Large intestine (tissue), 3 donors: ENCODE data around the gene ADGRB2. TPM values are rescaled to one million over a fixed set of nuclear protein-coding genes. Genes with fewer than 3 reads are reported as not detected.
A peak's percentile ranks its signal among the peaks of the same experiment; 100 is the strongest.

Experiments used
- DNase-seq, 2 donors: peaks; one replicate each; pipeline versions ENCODE4 v3.0.0 to v3.0.0-alpha.2; 2013
- H3K27ac ChIP-seq: one replicate; pipeline ENCODE4 v1.5.1; 2013; ENCODE audit warnings: low read length
- H3K27me3 ChIP-seq: 2 replicates; pipeline ENCODE4 v1.6.1; 2013; ENCODE audit warnings: low read length; ENCODE audit not compliant: control insufficient read depth, insufficient read depth
- H3K36me3 ChIP-seq: 2 replicates; pipeline ENCODE4 v1.6.1; 2013; ENCODE audit warnings: low read length; ENCODE audit not compliant: control insufficient read depth, insufficient read depth
- H3K4me1 ChIP-seq: one replicate; pipeline ENCODE4 v1.6.1; 2013; ENCODE audit warnings: low read length; ENCODE audit not compliant: control insufficient read depth, insufficient read depth
- H3K4me3 ChIP-seq: one replicate; pipeline ENCODE4 v1.5.1; 2013; ENCODE audit warnings: low read length
- H3K9me3 ChIP-seq: one replicate; pipeline ENCODE4 v1.6.1; 2013; ENCODE audit warnings: mild to moderate bottlenecking, low read depth, low read length, moderate library complexity; ENCODE audit not compliant: control insufficient read depth
- WGBS: methylation state at CpG from one replicate; pipeline ENCODE4 v1.1.5; 2013; ENCODE audit warnings: low lambda C conversion rate; ENCODE audit not compliant: insufficient coverage; 5-methylcytosine and 5-hydroxymethylcytosine counted together
- polyA plus RNA-seq: library from polyadenylated mRNA; unstranded; fragments of 120-200 nt; gene quantifications from one replicate; pipeline ENCODE4 v1.2.1, GENCODE V29; 2013

Gene ADGRB2
- polyA plus RNA-seq, 1 donor, result 56.1 TPM

DNA sequence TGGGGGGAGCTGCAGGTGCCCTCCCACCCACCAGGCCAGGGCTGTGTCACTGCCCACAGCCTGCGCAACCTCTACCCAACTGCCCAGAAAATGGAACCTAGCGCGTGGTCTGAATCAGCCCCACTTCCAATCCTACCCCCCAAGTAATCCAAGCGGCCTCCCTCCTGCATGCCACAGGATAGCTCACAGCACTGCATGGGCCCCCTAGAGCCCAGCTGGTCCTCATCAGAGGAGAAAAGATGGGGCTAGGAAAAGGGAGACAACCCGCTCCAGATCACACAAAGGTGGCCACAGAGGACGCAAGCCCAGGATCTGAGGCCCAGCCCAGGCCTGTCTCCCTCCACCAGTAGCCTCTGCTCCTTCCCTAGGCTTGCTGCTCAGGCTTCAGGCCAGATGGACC, 6.2 kb downstream of the ADGRB2 start:
- Histone ChIP-seq H3K9me3 (peaks cover 3% of the 10 kb centered on the region), H3K27ac (no peak overlapping the region), H3K27me3 (peaks cover 19% of the 10 kb centered on the region), H3K4me3 (no peak overlapping the region), H3K36me3 (no peaks in the 10 kb centered on the region), H3K4me1 (peaks cover 51% of the 10 kb centered on the region)
- no CpG with 5 or more reads among the region's 6 CpGs for WGBS
- no peak for DNase-seq

DNA sequence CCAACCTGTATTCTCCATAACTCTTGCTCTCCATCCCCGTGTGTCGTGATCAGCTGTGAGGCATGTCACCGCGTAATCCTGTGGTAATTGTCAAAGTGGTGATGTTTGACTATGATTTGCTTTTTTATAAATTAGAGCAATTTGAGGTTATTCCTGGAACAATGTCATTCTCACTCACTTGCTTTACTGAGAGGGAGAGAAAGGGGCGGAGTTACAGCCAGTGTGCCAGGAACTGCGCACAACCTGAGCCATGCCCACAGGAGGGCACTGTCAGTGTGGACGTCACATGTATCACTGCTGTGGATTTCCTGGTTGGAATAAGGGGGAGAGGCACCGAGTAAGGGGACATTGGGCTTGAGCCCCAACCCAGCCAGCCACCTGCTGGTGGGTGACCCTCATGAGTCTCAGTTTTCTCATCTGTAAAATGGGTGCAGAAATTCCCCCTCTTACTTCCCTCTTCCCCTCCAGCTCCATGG, 6.9 kb downstream of the ADGRB2 start:
- no peak overlapping the region for H3K4me3 ChIP-seq
- H3K27ac ChIP-seq, result no peak overlapping the region
- no CpG with 5 or more reads among the region's 8 CpGs for WGBS
- H3K4me1 ChIP-seq, result peaks cover 54% of the 10 kb centered on the region
- peaks cover 13% of the 10 kb centered on the region for H3K27me3 ChIP-seq
- H3K36me3 ChIP-seq, result no peaks in the 10 kb centered on the region
- peaks cover 3% of the 10 kb centered on the region for H3K9me3 ChIP-seq
- DNase-seq, result no peak

DNA sequence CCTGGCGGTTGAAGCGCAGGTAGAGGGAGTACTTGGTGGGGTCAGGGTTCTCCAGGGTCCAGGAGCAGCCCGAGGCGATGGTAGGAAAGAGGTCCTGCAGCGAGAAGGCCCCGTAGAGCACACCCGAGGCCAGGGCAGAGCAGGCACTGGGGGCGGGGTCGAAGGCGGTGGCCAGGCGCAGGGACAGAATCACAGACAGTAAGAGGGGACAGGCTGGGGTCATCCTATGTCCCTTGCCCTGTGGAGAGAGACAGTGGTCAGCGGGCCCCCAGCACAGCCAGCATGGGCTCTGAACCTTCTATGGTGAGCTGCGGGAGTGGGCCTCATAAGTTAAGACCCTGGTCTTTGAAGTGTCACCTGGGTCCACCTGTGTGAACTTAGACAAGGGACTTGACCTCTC, 7.6 kb downstream of the ADGRB2 start:
- H3K4me3 ChIP-seq, result no peak overlapping the region
- H3K27ac ChIP-seq, result no peak overlapping the region
- H3K27me3 ChIP-seq, result peaks cover 6% of the 10 kb centered on the region
- peaks cover 56% of the 10 kb centered on the region for H3K4me1 ChIP-seq
- no peak for DNase-seq
- H3K9me3 ChIP-seq, result peaks cover 3% of the 10 kb centered on the region
- no peaks in the 10 kb centered on the region for H3K36me3 ChIP-seq
- no CpG with 5 or more reads among the region's 13 CpGs for WGBS

DNA sequence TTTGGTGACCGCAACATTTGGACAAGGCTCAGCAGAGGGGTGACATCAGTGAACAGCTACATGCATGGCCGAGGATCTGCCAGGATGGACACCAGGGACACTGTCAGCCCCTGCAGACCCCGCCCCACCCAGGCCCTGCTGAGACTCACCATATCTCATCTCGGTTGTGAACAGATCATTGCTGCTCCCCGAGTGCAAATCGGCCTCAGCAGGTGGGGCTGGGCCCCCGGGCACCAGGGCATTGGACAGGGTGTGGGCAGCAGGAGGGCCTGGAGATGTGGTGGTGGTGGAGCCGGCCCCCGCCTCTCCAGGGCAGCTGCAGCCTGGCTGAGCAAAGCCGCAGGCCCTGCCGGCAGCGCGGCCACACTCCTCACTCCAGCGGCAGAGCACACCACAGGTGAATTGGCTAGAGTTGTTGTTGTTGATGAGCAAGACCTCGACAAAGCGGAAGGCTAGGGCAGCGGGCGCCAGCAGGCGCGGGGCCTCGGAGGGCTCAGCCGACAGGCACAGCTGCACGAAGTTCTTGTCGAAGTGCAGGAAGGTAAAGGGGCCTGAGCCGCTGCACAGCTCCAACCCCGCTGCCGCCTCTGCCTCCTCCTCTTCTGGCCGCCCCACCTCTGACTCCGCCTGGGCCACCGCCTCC, 8.2 kb downstream of the ADGRB2 start:
- no peak overlapping the region for H3K4me3 ChIP-seq
- no peak overlapping the region for H3K27ac ChIP-seq
- peaks cover 54% of the 10 kb centered on the region for H3K4me1 ChIP-seq
- H3K27me3 ChIP-seq, result peaks cover under 1% of the 10 kb centered on the region
- H3K36me3 ChIP-seq, result no peaks in the 10 kb centered on the region
- WGBS, result no CpG with 5 or more reads among the region's 30 CpGs
- no peak for DNase-seq
- H3K9me3 ChIP-seq, result peaks cover 3% of the 10 kb centered on the region

DNA sequence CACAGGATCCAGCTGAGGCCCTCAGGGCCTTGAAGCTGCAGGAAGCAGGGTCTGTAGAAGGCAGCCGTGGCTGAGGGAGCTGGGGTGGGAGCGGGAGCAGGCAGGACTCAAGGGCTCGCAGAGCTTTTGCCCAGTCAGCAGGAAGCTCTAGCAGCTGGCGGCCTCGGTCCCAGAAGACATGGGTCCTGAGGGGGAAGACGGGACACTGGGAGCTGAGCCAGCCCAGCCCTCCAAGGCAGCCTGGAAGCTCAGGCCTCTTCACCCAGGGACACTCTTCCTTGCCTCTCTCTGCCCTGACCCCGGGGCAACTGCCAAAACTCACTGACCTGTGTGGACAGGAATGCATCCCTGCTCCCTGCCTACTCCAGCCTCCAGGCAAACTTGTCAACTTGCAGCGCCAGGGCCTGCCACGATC, 8.9 kb downstream of the ADGRB2 start:
- no peaks in the 10 kb centered on the region for H3K27me3 ChIP-seq
- no peaks in the 10 kb centered on the region for H3K36me3 ChIP-seq
- peaks cover 3% of the 10 kb centered on the region for H3K9me3 ChIP-seq
- H3K4me3 ChIP-seq, result no peak overlapping the region
- no peak overlapping the region for H3K27ac ChIP-seq
- no CpG with 5 or more reads among the region's 9 CpGs for WGBS
- H3K4me1 ChIP-seq, result peaks cover 60% of the 10 kb centered on the region
- DNase-seq, result no peak

DNA sequence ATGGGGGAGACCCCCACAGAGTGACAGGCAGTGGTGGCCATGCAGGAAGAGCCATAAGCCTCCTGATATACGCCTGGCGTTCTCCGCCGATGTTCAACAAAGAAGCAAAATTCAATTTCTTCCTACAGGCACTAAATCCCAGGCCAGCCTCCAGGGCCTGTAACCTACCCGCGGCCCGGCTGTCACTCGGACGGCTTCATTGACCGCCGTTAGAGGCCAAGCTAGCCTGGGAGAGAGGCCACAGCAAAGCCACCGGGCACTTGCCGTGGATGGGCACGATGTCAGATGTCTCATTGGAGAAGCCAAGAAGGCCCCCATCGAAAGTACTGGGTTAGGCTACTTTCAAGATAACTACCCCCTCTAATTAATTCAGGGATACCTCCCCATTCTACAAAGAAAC, 9.7 kb downstream of the ADGRB2 start:
- DNase-seq, result no peak
- WGBS, result no CpG with 5 or more reads among the region's 15 CpGs
- peaks cover 60% of the 10 kb centered on the region for H3K4me1 ChIP-seq

DNA sequence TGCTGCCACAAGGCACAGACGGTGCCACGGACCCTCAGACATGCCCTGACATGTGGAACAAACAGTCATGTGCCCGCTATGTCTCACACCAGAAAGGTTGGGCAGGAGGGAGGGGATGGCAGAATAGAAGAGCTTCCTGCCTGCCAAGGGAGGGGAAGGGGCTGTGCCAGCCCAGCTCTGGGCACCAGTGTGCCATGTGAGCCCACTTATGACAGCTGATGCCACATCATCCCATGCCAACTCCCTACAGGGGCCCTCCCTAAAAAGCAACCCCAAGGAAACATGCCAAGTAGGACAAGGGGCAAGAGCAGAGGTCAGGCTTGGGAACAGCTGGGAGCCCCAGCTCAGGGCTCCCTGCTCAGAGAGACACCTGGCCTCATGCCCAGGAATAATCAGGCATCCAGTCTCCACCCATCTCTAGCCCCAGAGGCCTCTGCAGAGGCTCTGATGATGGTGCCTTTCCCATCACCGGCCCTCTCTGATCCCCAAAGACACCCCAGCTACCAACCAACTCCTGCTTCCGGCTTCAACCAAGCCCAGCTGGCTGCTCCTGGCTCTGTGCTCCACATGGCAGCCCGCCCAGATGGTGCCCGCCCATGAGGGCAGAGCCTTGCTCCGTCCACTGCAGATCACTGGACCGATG, 10.3 kb downstream of the ADGRB2 start:
- DNase-seq, result peak; percentile 69 to 83
- Histone ChIP-seq H3K4me1 (peaks cover 60% of the 10 kb centered on the region), H3K27me3 (no peaks in the 10 kb centered on the region), H3K27ac (no peak overlapping the region), H3K36me3 (no peaks in the 10 kb centered on the region), H3K4me3 (no peak overlapping the region), H3K9me3 (peaks cover 3% of the 10 kb centered on the region)
- WGBS, result no CpG with 5 or more reads among the region's 9 CpGs

More for the DNA sequence above, 9.7 kb downstream of the ADGRB2 start:
- Histone ChIP-seq H3K9me3 (peaks cover 3% of the 10 kb centered on the region), H3K36me3 (no peaks in the 10 kb centered on the region), H3K27ac (no peak overlapping the region), H3K4me3 (no peak overlapping the region), H3K27me3 (no peaks in the 10 kb centered on the region)

DNA sequence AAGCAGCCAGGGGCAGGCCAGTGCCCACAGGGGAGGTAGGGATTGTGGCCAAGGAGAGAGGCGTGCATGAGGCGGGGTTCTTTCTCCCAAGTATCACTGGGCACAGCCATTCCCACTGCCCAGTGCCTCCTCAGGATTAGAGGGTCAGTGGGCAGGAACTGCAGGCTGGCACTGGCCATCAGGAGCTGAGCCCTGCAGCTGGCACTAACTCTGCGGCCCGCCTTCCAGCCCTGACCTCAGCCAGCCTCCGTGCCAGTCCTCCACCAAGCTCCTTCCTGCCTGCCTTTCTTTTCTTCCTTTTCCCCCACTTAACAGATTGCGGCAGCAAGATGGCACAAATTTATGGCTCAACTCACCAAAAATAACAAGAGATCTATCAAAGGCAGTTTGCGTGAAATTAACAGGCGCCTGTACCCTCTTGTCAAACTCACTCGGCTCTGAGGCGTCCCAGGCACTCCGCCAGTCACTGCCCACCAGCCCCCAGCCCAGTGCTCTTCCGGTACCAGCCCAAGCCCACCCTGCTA, 11.1 kb downstream of the ADGRB2 start:
- no peaks in the 10 kb centered on the region for H3K27me3 ChIP-seq
- peaks cover 3% of the 10 kb centered on the region for H3K9me3 ChIP-seq
- H3K4me3 ChIP-seq, result no peak overlapping the region
- no peak for DNase-seq
- no peak overlapping the region for H3K27ac ChIP-seq
- no CpG with 5 or more reads among the region's 12 CpGs for WGBS
- peaks cover 65% of the 10 kb centered on the region for H3K4me1 ChIP-seq
- no peaks in the 10 kb centered on the region for H3K36me3 ChIP-seq

DNA sequence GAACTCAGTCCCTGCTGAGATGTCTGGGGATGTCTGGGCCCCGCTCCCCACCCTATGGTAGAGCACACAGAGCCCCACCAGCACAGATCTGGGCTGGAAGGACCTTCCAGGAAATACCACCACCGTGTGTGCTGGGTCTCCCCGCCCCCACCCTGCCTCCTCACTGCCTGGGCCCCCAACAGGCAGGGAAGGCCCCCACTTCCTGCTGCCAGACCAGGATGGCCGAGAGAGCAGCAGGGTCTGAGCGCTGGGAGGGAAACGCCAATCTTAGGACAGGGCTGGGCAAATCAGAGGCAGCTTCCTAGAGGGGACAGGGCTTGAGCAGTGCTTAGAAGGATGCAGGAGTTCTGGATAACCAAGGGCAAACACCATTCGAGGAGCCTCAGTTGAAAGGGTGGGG, 11.9 kb downstream of the ADGRB2 start:
- peaks cover 73% of the 10 kb centered on the region for H3K4me1 ChIP-seq
- no peak for DNase-seq
- H3K9me3 ChIP-seq, result peaks cover 3% of the 10 kb centered on the region
- H3K36me3 ChIP-seq, result no peaks in the 10 kb centered on the region
- no peak overlapping the region for H3K27ac ChIP-seq
- no CpG with 5 or more reads among the region's 7 CpGs for WGBS
- no peaks in the 10 kb centered on the region for H3K27me3 ChIP-seq
- no peak overlapping the region for H3K4me3 ChIP-seq

DNA sequence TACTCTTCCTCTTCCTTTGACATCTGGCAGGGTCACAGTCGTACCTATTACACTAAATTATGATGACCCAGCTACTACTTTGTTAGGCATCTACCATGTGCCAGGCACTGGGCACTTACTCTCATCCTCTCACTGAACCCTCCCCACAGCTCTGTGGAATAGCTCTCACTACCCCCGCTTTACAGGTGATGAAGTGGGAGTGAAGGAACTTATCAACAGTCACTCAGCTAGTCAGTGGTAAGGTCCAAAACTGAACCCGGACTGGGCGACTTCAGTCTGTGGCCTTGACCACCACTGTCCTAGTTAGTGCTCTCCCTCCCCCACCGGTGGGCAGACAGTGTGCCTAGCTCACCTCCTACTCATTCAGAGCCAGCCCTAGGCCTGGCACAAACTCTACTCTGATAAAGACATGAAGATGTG, 12.3 kb downstream of the ADGRB2 start:
- peaks cover 3% of the 10 kb centered on the region for H3K9me3 ChIP-seq
- H3K27me3 ChIP-seq, result no peaks in the 10 kb centered on the region
- peaks cover 77% of the 10 kb centered on the region for H3K4me1 ChIP-seq
- no peak overlapping the region for H3K4me3 ChIP-seq
- no peaks in the 10 kb centered on the region for H3K36me3 ChIP-seq
- 80% methylated on average over 1 of the region's 5 CpGs for WGBS
- H3K27ac ChIP-seq, result no peak overlapping the region
- DNase-seq, result no peak
